ENCODE results near the gene FANCL.
"Not testable (repeated sequence)": the region's sequence is repeated elsewhere in the genome, so short reads cannot be mapped to it uniquely, and the experiment has no call there.

- not testable (repeated sequence) for TF ChIP-seq CTCF (IDR thresholded peaks at IDR 0.05; ENCODE audit: low read depth, low read length); EZH2phosphoT487 (IDR thresholded peaks at IDR 0.05; ENCODE audit: low read depth)
These were observed 70.7 kb downstream of the FANCL start for GRCh38 chr2:58170334-58170933.
